Measurements from ENCODE around the gene SYT3.
A peak's percentile ranks its signal among the peaks of the same experiment; 100 is the strongest.

The SYT3 gene, protein sequence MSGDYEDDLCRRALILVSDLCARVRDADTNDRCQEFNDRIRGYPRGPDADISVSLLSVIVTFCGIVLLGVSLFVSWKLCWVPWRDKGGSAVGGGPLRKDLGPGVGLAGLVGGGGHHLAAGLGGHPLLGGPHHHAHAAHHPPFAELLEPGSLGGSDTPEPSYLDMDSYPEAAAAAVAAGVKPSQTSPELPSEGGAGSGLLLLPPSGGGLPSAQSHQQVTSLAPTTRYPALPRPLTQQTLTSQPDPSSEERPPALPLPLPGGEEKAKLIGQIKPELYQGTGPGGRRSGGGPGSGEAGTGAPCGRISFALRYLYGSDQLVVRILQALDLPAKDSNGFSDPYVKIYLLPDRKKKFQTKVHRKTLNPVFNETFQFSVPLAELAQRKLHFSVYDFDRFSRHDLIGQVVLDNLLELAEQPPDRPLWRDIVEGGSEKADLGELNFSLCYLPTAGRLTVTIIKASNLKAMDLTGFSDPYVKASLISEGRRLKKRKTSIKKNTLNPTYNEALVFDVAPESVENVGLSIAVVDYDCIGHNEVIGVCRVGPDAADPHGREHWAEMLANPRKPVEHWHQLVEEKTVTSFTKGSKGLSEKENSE

DNA sequence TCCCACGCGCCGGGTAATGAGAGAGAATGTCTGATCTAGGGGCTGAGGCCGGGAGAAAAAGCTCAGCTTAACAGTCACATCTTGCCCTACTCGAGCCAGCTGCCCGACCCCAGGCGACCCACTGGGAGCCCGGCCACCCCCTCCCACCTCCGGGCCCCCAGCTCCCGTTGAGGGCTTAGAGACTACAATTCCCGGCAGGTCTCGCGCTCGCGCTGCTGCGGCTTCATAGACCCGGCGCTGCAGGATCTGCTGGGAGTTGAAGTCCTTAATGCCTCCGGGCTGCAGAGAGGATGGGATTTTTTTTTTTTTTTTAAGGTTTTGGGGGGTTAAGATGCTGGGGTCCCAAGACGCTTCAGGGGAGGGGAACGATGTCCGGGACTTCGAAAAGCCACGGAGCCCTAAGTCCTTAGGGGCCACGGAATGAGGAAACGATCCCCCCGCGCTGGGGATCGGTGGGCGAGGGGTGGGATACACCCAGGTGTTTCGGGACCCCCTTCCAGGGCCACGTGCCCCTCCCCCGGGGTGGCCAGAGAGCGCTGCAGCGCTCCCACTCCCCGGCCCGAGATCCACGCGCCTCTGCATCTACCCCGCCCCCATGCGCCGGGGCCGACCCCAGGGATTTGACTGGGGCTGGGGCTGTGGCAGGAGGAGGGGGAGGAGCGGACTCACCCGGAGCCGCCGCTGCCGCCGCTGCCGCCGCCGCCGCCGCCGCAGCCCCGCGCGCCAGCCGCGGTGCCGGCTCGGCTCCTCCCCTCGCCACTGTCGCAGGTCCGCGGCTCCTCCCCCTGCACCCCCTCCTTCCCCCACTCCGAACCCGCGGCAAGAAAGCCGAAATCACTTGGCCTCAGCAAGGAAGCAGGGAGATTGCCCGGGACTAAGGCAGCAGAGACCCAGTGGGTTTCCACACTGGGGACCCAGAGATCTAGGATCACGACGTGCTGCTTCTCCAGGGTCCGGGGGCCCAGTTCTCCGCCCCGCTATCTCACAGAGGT lies at the start of gene SYT3:
SYT3 (minus strand) TSS at position 761 of the 992 bp plus-strand sequence. CDS start 2,470 bp downstream, outside the sequence.
- no peak for DNase-seq

DNA sequence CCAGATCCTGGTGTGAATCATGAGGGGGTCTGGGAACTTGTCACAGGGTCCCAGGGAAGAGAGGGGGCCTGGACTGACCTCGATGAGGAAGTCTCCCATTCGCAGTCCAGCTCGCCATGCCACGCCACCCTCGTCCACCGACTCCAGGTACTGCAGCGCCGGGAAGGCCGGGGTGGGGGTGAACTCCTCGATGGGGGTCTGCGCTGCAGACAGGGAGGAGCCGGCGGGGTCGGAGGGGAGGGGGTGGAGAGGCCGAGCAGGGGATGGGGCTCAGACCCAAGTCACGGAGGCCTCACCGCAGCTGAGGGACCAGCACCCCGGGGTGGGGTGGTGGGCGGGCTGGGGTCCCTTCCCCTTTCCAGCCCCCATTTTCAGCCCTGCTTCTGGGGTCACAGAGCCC lies 49.1 kb upstream of the SYT3 start:
- DNase-seq, result no peak

DNA sequence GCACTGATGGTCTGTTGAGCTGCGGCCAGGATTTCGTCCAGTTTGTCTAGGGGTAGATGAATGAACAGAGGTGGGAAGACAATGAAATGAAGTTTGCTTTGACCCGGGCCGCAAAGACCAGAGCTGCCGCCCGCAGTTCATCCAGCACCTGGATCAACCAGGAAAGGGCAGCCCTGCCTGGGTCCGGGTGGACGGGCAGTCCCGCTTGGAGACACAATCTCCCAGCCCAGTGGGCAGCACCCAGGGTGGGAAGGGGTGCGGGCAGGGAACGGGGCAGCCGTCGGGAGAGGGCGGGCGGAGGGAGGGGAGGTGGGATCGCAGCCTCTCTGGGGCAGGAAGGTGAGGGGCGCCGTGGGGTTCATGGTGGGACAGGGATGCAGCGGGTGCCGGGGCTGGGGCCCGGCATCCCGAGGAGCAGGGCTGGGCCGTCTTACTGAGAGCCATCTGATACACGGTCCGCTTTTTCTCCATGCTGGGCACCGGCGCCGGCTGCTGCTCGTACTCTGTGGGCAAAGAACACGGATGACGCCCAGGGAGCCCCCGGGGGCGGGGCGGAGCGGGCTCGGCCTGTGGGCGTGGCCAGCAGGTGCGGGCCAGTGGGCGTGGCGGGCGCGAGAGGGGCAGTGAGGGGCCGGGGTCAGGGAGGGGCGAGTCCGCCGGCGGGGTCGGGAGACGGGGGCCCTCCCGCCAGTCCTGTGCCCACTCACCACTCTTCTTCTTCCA lies 46.8 kb upstream of the SYT3 start:
- DNase-seq, result no peak

DNA sequence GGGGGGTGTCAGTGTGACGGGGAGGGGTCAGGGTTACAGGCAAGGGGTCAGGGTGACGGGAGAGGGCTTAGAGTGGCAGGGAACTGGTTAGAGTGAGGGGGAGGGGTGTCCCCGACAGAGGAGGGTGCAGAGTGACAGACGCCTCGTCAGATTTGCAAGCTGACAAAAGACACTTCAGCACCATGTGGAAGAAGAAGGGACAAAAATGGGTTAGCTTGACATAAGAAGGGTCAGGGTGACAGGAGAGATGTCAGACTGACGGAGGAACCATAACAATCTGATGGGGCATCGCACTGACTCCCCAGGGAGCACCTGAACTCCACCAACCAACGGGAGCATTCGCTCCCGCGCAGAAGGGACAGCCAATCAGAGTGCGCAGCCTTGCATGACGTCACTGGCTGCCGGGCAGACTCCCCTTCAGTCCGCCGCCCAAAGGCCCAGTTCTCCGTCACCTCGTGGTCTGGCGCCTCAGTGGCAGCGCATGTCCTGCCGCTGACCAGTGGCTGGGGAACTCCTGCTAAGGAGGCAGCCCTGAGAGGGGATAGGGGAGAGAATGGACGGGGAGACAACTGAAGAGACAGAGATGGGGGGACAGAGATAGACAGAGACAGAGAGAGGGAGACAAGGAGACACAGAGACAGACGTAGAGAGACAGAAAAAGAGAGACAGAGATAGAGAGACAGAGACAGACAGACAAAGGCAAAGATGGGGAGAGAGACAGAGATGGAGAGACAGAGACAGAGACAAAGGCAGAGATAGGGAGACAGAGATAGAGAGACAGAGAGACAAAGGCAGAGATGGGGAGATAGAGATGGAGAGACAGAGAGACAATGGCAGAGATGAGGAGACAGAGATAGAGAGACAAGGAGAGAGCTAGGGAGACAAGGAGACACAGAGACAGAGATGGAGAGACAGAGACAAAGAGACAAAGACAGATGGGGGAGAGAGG lies 39.8 kb upstream of the SYT3 start:
- DNase-seq, result peak; percentile 64

DNA sequence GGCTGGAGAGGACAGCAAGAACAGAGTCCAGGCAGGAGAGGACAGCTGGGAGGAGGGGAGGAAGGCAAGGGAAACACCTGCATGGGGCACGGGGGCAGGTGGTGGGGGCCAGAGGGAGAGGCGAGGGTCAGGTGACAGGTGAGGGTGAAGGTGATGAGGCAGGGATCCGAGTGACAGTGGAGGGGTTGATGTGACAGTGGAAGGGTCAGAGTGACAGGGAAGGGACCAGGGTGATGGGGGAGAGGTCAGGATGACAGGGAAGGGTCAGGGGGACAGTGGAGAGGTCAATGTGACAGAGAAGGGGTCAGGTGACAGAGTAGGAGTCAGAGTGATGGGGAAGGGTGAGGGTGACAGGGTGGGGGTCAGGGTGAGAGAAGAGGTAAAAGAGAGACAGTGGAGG lies 38.6 kb upstream of the SYT3 start:
- DNase-seq, result no peak

DNA sequence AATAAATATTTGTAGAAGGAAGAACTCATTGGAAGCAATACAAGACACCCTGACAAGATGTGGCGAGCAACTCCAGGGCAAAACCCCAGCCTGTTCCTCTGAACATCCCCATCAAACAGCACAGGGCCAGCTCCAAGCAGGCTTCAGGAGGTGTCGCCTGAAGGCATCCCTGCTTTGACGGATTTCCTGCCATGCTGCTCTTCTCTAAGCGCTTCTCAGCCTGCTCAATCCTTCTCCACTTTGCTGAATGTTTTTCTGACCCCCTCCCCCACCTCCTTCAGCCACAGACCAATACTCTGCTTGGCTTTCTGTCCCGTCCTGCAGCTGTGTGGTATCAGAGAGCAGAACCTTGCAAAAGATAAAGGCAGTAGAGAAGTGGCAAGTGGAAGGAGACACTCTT lies 38.0 kb upstream of the SYT3 start:
- DNase-seq, result no peak

DNA sequence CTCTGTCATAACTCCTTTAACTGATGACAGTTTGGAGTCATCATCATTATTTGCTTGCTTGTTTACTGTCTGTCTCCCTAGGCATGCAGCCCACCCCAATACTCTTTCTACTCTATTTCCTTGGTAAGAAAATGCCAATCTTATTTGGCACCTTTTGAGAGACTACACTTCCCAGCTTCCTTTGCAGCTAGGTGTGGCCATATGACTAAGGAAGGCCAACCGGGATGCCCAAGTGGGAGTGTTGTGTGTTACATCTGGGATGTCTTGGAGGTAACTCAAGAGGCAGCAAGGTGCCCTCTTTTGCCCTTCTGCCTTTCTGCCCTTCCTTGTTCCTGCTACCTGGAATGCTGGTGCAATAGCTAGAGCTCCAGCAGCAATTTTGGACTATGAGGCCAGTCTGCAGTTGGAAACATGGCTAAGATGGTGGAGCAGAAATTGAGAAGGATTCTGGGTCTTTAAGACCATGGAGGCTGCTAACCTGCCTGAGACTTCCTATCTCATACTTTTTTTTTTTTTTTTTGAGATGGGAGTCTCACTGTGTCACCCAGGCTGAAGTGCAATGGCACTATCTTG lies 37.0 kb upstream of the SYT3 start:
- no peak for DNase-seq

DNA sequence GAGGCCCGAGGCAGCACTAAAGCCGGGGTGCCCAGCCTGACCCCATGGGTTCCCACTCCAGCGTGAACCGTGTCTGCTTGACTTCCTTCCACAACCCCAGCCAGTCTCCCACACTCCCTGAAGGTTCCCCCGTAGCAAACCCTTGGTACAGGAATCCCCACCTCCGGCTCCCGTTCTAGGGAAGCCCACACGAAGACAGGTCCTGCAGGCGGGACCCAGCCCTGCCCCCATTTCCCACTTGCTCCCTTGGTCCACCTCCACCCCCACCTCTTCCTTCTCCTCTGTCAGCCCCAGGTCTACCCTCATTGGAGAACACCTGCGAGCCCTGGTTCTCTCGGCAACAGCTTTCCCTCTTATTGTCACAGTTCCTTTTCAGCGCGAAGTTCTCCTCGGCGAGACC lies 33.4 kb upstream of the SYT3 start:
- DNase-seq, result no peak

DNA sequence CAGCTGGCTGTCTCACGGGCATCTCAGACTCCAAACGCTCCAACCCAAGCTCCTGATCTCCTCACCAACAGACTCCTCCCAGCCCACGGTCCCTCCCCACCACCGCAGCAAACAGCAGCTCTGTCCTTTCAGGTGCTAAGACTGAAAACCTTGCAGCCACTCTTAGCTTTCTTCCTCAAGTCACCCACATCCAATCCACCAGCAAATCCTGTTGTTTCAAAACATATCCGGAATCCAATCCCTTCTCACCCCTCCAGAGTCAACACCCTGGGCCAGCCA lies 30.4 kb upstream of the SYT3 start:
- no peak for DNase-seq

DNA sequence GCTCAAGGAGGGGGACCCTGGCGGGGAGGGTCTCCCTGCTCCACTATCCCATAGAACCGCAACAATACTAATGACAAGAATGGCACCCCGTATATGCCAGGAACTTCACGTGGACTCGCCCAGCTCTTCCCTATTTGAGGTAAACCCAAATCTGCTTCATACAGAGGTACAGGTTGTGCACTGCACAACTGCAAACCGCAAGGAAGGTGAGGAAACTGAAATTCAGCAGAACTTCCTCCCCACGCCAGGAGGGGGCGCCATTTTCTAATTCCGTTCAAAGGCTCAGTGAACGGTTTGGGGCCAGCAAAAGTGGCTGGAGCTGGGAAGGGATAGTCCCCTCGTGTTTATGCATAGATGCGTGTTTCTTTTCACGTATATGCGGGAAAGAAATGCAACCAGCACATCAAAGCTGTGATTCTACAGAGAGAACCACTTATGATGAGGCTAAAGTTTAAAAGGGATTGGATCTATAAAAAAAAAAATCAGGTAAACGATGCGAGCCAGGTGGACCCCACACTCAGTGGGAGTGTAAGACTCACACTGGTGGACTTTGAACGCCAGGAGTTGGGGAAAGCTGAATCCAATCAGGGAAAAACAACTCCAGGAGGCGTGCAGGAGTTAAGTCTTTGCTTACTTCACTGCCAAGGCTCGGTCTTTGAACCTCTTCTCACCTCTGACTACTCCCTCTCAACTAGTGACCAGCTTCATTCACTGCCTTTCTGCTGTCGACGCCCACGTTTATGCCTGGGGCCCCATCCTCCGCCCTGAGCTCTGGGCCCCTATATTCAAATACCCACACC lies 29.8 kb upstream of the SYT3 start:
- no peak for DNase-seq

DNA sequence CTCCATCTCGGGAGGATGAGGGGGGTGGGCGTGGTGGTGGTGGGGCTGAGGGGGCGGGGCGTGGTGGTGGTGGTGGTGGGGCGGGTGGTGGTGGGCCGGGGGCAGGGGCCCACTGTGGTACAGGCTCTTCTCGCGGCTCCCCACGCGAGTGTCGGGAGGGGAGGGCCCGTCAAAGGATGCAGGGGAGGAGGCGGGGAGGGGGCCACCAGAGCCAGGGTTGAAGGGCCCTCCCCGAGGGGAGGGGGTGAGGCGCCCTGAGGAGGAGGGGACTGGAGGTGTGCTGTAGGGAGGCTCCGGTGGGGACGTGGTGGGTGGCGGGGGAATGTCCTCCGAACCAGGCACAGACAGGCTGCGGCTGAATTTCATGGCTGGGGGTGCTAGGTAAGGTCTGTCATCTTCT lies 29.2 kb upstream of the SYT3 start:
- no peak for DNase-seq

DNA sequence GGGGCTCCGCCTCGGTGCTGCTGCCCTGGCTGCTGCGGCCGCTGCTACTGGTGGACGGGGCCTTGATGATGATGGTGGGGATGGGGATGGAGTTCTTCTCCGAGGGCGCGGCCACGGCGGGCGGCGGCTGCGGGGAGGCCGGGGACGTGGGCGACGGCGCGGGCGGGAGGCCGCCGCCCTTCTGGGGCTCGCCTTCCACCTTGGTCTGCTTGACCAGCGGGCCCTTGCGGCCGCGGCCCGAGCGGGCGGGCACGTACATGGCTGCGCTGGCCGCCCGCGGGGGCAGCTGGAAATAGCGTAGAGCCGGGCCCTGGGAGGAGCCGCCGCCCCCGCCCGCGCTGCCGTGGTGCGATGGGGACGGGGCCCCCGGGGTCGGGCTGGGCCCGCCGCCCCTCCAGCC lies 28.7 kb upstream of the SYT3 start:
- DNase-seq, result no peak

DNA sequence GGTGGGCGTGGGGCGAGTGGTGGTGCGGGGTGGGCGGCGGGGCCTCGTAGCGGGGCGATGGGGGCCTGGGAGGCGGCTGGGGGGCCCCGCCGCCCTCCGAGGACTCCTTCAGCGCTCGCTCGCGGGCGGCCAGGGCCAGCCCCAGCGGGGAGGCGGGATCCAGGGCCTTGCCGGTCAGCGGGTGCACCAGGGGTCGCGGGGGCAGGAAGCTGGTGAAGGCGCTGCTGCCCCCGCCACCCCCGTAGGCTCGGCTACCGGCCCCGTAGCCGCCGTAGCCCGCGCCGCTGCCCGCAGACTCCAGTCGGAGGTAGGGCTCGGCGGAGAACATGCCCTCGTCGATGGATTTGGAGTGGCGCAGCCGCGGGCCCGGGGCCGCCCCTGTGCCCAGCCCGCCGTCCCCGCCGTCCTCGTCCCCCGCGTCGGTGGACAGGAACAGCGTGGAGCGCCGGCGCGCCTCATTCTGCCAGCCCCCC lies 28.1 kb upstream of the SYT3 start:
- no peak for DNase-seq

DNA sequence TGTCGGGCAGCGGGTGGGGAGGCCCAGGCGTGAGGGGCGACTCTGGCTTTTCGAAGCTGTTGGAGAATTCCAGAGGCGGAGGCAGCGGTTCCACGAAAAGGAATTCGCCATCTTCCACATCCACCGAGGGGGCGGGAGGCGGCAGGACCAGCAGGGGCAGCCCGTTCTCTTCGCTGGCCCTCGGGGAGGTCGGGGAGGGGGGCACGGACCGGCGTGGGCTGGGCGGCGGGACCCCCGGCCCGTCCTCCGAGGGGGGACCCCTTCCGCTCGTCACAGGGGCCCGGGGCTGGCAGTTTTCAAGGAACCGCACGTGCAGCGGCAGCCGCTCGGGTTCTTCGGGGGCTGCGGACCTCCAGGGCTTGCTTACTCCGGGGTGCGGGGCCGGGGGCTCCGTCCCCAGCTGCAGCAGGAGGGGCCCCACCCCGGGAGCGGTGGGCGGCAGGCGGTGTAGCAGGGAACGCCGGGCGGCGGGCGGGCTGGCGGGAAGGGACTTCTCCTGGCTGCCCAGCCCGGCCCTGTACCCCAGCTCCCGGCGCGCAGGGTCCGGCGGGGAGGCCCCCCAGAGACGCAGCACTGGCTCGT lies 27.6 kb upstream of the SYT3 start:
- no peak for DNase-seq

DNA sequence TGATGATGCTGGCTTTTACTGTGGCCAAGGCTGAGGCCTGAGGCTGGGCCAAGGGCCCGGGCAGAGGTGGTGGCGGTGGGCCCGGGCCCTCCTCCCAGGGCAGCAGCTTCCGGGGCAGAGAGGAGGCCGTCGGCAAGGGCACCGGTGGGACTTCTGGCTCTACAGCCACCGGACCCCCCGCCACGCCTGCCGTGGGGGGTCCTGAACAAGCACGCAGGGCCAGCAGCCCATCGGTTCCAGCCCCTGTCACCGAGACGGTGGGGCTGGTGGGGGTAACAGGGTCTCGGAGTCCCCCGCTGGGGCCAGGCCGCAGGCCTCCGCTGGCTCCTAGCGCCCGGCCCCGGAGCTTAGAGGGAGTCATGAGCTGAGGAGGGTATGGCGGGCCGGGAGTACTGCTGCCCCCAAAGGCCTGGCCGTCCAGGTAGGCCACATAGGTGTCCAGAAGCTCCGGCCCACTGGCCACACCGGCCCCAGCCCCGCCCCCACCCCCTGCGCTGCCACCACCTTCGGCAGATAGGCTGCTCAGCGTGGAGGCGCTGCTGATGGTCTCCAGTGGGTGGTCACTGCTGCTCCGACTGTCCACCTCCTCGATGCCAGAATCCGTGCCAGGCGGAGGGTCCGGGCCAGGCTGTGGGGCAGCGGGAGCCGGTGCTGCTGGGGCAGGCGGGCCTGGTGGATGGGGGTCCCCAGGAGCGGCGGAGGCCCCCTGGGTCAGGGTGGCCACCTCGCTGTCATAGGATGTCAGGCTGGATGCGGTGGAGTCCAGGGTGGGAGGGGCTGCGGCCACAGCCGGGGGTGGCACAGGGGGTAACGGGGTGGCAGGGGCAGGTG lies 26.9 kb upstream of the SYT3 start:
- no peak for DNase-seq

DNA sequence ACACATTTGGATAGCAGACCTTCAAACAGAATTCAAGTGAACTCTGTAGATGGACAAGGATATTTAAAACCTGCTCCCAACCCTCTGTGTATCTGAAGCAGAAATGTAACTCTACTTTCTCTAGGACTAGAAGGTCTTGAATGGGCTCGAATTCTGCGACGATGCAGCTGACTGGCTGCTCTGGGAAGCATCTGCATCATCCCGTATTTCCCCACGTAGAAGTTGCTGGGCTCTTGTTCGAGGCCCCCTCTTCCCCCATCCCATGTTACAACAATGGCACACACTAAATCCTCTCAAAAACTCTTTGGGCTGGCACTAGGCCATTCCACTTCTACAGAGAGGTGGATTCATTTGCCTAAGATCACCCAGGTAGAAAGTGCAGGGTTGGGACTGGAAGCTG lies 24.5 kb upstream of the SYT3 start:
- no peak for DNase-seq

DNA sequence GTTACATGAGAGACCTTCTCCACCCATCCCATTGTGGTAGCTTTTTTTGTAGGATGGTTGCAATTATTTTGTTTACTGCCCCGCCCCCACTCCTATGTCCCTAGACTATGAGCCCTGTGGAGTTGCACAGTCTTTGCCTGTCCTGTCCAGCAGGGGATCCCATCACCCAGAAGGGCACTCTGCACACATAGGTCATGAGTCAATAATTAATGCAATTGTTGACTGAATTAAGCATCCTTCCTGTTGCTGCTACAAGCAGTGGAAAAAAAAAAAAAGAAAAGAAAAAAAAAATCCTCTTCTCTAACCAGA lies 23.8 kb upstream of the SYT3 start:
- peak; percentile 14 for DNase-seq

DNA sequence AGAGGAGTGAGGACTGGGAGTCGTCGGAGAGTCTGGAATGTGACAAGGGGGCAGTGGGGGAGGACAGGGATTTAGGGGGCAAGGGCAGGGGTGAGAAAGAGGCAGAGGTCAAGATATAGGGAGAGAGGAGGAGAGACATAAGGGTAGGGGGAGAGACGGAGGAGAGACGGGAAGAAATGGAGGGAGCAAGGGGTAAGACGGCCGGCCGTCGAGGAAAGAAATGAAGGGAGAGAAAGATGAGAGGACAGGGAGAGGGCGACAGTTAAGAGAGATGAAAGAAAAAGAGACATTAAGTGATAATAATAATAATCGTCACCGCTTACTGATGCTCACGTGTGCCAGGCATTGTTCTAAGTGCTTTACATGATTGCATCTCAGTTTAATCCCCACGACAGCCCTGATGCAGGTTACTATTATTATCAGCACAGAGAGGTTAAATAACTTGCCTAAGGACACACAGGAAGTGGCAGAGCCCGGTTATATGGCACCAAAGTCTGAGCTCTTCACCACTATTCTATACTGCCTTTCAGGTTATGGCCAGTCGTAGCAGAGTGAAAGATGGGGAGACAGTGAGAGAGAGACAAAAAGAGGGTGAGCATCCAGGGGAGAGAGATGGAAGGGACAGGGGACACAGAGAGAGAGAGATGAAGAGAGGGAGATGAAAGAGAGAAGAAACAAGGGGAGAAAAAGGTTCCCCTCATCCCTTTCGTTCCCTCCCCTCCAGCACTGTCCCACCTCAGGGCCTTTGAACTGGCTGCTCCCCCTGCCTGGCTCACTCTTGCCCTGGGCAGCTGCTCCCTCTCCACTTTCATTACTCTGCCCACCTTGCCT lies 23.2 kb upstream of the SYT3 start:
- DNase-seq, result no peak
